Measurements from ENCODE around the gene HOXC12.

HOXC12 gene

GRCh38 chr12:53985692-53985993, 30.9 kb downstream of the HOXC12 start:
- DNase-seq: no peak

GRCh38 chr12:53985994-53986685, 31.4 kb downstream of the HOXC12 start:
- DNase-seq: no peak

- no peak for DNase-seq
These were observed 32.2 kb downstream of the HOXC12 start for GRCh38 chr12:53986686-53987483.

- no peak for DNase-seq
These were observed 33.1 kb downstream of the HOXC12 start for GRCh38 chr12:53987787-53988230.

- no peak for DNase-seq
These were observed 34.0 kb downstream of the HOXC12 start for GRCh38 chr12:53988541-53989226.

- peak; percentile 35 to 48 for DNase-seq
These were observed 34.8 kb downstream of the HOXC12 start for GRCh38 chr12:53989227-53990113.

- no peak for DNase-seq
These were observed 35.8 kb downstream of the HOXC12 start for GRCh38 chr12:53990311-53991076.

GRCh38 chr12:53991077-53991460, 36.4 kb downstream of the HOXC12 start:
- peak in 1 of 2 experiments; percentile 18 for DNase-seq

GRCh38 chr12:53992377-53992889, 37.7 kb downstream of the HOXC12 start:
- DNase-seq: no peak

- no peak for DNase-seq
These were observed 38.7 kb downstream of the HOXC12 start for GRCh38 chr12:53993162-53994008.

GRCh38 chr12:53994009-53994263, 39.2 kb downstream of the HOXC12 start:
- DNase-seq: no peak

- no peak for DNase-seq
These were observed 39.7 kb downstream of the HOXC12 start for GRCh38 chr12:53994264-53995001.

GRCh38 chr12:53995002-53995377, 40.3 kb downstream of the HOXC12 start:
- no peak for DNase-seq

GRCh38 chr12:53995378-53996239, 40.9 kb downstream of the HOXC12 start:
- no peak for DNase-seq

GRCh38 chr12:53996240-53997203, 41.8 kb downstream of the HOXC12 start:
- DNase-seq: no peak

- no peak for DNase-seq
These were observed 42.8 kb downstream of the HOXC12 start for GRCh38 chr12:53997204-53998109.

Data from NCI-H446 (cell line).